ENCODE measurements around the gene EMP2.
"Not testable (repeated sequence)": the region's sequence is repeated elsewhere in the genome, so short reads cannot be mapped to it uniquely, and the experiment has no call there.

The EMP2 gene

DNA sequence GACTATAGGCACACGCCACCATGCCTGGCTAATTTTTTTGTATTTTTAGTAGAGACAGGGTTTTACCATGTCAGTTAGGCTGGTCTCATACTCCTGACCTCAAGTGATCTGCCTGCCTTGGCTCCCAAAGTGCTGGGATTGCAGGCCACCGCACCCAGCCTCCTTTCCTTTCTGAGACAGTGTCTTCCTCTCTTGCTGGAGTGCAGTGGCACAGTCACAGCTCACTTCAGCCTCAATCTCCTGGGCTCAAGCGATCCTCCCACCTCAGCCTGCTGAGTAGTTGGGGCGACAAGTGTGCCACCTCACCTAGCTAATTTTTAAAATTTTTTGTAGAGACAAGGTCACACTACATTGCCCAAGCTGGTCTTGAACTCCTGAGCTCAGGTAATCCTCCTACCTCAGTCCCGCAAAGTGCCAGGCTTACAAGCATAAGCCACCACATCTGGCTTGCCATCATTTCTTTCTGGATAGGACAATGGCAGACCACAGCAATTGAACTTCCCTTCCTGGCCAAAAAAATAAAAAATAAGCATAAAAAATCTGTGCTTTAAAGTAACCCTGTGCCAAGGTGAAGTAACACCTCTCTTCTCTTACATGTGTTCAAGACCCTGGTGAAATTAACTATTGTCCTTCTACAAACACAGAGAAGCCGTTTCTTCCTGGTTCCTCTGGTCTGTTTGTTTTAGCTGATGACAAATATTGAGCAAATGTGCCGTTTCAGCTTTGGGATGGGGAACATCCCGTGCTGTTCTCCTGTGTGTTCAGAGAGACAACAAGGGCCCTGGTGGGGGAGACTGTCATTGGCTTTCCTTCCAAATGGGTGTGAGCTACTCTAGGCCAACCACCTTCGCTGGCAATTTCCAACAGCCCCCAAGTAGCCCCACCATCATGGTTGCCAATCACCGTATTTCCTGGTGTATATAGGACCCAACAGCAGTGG lies 60.2 kb downstream of the EMP2 start:
- FAIRE-seq, result no peak

DNA sequence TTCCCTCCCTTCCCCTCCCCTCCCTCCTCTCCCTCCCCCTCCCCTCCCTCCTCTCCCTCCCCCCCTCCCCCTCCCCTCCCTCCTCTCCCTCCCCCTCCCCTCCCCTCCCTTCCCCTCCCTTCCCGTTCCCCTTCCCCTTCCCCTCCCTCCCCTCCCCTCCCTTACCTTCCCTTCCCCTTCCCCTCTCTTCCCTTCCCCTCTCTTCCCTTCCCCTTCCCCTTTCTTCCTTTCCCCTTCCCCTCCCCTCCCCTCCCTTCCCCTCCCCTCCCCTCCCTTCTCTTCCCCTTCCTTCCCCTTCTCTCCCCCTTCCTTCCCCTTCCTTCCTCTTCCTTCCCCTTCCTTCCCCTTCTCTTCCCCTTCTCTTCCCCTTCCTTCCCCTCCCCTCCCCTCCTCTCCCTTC lies 61.1 kb downstream of the EMP2 start:
- no peak for FAIRE-seq

DNA sequence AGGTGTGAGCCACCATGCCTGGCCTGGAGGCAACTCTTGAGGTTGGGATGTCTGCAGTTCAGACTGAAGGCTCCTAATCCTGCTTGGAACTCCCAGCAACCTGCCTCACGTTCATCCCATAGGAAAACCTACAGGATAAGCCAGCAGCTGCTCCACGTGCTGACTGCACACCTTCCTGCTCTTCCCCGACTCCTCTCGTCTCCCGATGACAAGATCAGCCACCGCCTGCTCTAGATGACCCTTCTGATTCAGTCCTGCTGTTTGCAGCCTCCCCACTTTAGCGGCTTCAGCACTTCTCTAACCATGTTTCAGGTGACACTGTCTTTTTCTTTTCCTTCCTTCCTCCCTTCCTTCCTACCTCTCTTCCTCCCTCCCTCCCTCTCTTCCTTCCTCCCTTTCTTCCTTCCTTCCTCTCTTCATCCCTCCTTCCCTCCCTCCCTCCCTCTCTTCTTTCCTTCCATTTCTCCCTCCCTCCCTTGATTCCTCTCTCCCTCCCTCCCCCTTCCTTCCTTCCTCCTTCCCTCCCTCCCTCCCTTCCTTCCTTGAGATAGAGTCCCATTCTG lies 61.8 kb downstream of the EMP2 start:
- FAIRE-seq, result no peak

DNA sequence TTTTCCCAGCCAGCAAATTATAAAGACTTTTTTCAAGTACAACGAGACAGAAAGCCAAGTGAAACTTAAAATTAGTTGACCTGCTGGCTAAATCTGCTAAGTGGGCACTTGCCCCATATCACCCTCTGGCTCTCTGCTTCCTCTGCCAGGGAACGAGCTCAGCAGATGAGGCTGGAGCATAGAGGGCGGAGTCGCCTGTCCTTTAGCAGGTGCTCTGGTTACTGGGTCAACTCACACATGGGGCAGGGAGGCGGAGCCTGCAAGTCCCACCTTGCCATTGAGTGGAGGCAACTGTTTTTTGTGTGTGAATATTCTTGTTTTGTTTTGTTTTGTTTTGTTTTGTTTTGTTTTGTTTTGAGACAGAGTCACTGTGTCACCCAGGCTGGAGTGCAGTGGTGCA lies 62.5 kb downstream of the EMP2 start:
- no peak for FAIRE-seq

DNA sequence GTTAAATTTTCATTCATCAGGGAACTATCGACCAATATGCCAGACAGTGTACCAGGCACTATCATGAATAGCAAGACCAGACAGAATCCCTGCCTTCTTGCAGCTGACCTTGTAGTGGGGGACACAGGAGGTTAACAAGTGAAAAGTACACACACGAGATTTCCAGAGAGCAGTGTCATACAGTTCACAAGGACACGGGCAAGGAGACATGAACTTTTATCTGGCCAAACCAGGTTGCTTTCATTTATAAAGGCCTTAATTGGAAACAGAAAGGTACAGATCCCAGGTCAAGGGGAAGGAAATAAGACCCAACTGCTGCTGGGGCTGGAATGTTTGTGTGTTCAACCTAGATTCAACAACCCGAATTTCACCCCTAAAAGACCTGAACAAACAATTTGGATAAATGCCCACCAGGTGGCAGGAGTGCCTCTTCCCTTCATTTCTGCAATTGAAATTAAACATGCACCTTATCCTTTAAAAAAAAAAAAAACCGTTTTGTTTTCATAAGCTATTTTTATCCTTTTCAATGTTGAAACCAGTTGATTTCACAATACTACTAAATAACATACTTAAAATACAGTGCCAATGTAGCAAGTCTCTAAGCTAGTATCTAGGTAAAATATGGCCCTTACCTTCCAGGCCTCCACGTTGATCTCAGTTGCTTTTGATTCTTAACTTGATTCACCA lies 65.9 kb downstream of the EMP2 start:
- FAIRE-seq, result peak; percentile 69

DNA sequence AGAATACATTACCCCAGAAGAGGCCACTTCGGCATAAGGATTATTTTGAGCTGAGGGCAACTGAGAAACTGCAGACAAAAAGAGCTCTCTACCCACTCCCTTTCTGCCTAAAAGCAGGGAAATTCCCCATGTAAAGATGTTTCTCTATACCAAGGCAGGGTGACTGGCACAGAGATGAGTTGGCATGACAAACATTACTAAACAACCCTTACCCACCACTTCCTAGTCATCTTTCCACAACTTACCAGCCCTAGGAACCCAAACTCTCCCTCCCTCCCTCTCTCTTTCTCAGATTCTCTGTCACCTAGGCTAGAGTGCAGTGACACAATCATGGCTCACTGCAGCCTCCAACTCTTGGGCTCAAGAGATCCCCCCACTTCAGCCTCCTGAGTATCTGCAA lies 68.6 kb downstream of the EMP2 start:
- no peak for FAIRE-seq

DNA sequence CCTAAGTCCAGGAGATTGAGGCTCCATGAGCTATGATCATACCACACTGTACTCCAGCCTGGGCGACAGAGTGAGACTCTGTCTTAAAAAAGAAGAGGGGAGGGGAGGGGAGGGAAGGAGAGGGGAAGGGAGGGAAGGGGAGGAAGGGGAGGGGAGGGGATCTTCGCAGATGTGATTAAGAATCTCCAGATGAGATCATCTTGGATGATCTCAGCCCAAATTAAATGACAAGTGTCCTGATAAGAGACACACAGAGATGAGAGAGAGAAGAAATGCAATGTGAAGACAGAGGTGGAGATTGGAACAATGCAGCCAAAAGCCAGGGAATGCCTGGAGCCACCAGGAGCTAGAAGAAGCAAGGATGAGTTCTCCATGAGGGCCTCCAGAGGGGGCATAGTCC lies 70.1 kb downstream of the EMP2 start:
- FAIRE-seq, result no peak

DNA sequence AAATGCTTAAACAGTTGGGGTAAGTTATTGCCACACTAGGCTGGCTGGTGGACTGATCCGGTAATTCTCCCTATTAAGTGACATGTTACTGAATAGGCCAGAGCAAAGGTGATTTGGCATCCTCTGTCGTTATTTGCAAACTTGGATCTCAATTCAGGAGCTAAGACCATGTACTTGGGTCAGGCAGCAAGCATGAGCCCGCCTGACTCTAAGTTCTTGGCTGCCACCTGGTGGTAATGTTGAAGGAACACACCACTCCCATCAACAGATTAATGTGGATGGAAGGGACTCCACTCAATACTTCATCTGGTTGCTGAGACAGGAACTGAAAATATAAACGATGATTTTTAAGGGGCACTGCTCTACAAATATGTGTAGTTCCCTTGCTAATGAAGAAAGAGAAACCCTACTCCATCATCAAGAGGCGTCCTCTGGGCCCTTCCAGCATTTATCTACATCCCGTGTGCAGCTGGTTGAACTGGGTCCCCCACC lies 70.8 kb downstream of the EMP2 start:
- peak; percentile 62 for FAIRE-seq

DNA sequence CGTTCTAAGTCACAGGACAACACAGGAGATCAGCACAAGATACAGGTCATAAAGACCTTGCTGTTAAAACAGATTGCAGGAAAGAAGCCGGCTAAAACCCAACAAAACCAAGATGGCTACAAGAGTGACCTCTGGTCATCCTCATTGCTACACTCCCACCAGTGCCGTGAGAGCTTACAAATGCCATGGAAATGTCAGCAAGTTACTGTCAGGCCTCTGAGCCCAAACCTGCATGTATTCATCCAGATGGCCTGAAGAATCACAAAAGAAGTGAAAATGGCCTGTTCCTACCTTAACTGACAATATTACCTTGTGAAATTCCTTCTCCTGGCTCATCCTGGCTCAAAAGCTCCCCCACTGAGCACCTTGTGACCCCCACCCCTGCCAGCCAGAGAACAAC lies 75.1 kb downstream of the EMP2 start:
- FAIRE-seq, result not testable (repeated sequence)

DNA sequence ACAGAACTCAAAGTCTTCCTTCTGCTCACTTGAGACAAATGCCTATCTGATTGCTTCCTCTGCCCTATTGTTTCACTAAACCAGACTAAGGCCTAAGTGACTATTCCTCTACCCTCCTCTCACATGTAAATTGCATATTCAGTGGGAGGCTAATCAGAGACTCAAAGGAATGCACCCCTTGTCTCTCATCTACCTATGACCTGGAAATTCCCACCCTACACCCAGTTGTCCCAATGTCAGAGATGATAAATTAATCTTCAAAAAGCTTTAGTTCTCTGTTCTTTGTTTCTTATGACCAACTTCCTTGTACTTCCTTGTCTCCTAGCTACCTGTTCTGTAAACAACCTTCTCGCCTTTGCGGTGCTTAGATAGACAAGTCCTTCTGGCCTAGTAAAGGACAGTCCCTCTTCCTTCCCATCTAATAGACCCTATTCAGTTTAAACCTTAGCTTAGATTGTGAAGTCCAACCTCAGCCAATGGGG lies 76.0 kb downstream of the EMP2 start:
- FAIRE-seq, result no peak

DNA sequence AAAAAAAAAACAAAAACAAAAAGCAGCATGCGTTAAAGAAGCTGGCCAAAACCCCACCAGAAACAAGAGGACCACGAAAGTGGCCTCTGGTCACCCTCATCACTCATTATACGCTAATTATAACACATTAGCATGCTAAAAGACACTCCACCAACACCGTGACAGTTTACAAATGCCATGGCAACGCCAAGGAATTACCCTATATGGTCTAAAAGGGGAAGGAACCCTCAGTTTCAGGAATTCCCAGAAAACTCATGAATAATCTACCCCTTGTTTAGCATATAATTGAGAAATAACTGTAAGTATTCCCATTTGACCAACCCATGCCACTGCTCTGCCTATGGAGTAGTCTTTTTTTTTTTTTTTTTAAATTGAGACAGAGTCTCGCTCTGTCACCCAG lies 77.6 kb downstream of the EMP2 start:
- no peak for FAIRE-seq

DNA sequence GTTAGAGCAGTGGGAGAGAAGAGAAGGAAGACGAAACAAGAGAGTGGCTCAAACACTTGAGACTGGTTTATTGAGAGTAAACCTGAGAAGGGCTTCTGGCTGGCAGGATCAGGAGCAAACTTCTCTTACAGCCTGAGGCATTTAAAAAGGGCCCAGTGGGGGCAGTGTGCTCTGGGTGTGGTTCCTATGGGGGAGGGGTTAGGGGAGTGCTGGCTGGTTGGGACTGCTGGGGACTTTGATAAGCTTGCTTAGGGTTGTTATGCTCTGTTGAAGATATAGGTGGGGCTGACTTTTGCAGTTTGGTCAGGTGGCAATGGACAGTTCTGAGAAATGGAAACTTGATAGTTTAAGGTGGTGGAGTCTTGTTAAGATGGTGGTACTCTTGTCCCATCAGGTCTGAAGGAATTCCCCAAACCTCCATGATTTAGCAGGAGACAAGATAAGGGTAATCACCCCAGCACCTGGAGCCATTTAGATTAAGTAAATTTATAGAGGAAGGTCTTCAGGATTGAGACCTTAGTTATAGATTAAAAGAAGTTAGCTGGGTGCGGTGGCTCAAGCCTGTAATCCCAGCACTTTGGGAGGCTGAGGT lies 79.3 kb downstream of the EMP2 start:
- FAIRE-seq, result no peak

DNA sequence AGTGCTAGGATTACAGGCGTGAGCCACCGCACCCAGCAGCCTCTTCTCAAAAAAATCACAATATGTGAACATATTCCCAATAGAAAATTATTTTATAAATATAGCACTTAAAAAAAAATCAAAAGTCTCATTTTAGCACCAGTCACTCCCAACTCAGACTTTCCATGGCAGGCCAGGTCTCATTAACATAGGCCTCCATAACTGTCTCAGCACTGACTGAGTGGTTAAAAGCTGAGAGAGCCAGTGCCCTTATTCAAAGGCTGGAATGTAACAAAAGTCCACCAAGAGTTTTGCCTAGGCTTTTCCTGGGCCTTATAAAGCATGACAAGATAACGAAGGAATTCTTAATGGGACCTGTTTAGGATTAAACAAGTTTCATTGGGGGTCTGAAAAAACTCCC lies 79.8 kb downstream of the EMP2 start:
- no peak for FAIRE-seq

DNA sequence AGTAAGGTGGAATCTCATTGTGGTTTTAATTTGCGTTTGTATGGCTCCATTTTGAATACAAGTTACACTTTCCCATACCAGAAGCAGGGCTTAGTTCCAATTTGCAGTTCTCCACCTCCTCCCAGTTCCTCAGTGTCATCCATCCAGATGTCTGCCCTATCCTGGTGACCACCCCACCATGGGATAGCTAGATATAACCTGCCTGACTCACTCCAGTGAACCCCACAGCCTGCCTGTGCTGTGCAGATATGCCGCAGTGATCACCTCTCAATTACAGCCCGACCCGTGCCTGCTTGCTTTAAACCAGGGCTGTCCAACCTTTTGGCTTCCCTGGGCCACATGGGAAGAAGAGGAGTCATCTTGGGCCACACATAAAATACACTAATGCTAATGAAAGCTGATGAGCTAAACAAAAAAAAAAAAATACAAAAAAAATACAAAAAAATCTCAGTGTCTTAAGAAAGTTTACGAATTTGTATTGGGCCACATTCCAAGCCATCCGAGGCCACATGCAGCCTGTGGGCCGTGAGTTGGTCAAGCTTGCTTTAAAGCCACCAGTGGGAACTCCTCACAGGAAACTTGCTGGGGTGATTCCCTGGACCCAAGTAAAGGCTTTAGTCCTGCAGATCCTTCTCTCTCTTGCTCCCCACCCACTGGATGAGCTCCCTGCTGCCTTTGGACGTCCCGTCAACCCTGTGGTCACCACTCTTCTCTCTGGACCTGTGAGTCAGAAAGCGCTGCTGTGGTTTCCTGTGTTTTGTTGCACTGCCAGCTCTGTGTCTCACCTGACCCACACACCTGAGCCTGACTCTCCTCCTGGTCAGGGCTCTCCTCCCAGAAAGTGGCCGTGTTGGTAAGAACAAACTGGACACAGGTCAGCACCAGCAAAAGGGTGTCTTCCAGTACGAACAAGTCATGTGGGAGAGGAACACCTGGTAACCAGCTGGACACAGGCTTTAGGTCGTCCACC lies 83.0 kb downstream of the EMP2 start:
- no peak for FAIRE-seq

DNA sequence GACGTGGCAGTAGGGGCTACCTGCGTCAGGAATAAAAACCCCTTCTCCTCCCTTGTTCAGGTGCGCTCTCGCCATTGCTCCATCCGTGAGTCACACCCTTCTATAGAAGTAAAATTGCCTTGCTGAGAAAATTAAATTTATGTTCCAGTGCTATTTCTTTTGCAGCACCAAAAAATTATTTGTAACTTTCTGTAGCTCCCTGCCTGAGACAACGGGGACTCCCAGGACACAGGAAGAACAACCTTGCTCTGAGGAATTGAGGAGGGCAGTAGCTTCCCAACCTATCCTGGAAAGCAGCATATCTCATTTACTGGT lies 85.4 kb downstream of the EMP2 start:
- FAIRE-seq, result no peak

DNA sequence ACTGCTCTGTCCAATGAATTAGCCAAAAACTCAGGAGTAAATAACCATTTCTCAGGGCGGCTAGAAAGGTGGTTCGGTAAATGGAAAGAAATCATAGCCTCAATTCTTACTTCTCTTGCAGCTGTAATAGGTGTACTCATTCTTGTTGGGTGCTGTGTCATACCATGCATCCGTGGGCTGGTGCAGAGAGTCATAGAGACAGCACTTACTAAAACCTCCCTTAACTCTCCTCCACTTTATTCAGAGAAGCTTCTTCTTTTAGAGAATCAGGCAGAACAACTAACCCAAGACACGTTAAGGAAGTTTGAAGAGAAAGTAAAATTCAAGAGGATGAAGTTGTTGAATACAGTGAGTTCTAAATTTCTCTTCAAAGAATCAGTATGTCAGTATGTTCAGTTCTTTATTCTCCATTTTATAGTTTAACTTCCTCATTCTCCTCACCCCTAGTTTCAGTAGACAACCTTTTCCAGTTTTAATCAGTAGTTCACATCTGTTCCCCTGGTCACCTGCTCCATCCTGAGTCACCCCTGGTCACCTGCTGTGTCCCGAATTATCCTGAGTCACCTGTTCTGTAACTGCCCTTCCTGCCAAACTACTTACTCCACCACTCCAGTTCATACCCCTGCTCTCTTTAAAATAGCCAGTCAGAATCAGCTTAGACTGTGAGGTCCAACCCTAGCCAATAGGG lies 85.9 kb downstream of the EMP2 start:
- no peak for FAIRE-seq

DNA sequence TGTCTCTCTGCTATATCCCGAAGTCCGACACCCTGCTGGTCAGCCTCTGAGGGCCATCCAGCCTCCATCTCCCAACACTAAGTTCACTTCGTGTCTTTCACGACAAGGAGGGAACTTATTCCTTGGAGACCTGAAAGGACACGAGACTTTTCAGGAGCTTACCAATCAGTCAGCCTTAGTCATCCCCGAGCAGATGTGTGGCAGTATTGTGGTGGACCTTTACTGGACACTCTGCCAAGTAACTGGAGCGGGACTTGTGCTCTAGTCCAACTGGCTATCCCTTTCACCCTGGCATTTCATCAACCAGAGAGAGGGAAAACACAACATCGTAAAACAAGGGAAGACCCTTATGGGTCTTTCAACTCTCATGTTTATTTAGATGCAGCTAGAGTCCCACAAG lies 87.1 kb downstream of the EMP2 start:
- FAIRE-seq, result no peak

DNA sequence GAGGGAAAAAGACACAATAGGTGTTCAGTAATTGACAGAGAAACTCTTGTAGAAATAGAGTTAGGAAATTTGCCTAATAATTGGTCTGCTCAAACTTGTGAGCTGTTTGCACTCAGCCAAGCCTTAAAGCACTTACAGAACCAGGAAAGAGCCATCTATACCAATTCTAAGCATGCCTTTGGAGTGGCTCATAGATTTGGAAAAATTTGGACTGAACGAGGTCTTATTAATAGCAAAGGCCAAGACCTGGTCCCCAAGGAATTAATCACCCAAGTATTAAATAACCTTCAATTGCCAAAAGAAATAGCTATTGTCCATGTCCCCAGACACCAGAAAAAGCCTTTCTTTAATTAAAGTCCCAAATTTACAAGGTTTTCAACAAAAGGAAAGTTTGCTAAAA lies 90.3 kb downstream of the EMP2 start:
- FAIRE-seq, result no peak

DNA sequence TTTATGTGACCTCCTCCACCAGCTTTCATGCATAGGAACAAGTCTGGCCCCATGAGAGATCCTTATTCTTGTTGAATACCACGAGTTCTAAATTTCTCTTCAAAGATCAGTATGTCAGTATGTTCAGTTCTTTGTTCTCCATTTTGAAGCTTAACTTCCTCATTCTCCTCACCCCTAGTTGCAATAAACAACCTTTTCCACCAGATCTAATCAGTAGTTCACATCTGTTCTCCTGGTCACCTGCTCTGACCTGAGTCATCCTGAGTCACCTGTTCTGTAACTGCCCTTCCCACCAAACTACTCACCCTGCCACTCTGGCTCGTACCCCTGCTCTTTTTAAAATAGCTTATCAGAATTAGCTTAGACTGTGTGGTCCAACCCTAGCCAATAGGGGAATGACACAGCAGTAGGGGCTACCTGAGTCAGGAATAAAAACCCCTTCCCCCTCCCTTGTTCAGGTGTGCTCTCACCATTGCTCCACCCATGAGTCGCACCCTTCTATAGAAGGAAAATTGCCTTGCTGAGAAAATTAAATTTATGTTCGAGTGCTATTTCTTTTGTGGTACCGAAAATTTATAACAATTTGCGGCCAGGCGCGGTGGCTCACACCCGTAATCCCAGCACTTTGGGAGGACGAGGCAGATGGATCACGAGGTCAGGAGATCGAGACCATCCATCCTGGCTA lies 94.6 kb downstream of the EMP2 start:
- FAIRE-seq, result no peak

DNA sequence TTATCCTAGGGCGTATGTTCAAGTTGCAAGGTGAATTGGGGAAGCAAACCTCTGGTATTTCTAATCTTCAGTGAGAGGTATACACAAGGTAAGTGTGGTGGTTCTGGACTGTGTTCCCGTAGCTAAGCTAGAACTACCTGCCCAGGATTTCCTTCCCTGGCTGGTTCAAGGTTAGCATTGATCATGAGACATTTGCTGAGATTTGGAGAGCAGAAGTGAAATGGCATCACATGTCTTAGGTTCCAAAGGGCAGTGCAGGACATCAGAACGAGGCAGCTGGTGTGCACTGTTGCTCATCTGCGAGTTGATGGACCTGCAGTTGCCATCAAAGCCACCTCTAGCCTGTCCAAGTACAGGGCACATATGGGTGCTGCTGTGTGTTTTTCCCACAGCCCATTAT lies 95.2 kb downstream of the EMP2 start:
- FAIRE-seq, result no peak

DNA sequence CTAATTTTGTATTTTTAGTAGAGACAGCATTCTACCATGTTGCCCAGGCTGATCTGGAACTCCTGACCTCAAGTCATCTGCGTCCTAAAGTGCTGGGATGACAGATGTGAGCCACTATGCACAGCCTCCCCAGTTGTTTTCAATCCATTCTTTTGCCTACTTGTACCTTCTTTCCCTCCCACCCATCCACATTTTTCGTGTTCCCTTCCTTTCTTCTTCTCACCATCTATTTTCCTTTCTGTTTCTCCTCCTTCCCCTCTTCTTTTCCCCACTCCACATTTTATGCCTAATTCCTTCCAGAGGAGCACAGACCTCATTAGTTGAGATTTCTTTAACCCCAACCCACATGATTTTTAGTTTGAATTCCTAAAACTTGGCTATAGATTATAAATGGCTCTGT lies 100.2 kb downstream of the EMP2 start:
- FAIRE-seq, result no peak
